GM19025 (cell line): ENCODE measurements around the gene PDGFD.

Experiments used
- ATAC-seq: cut with Tn5 transposase; IDR thresholded peaks from one replicate; pipeline ENCODE4 v1.9.1; 2021; ENCODE audit warnings: mild to moderate bottlenecking, low read depth, moderate library complexity; ENCODE audit not compliant: unreplicated experiment

PDGFD gene

GRCh38 chr11:104011044-104011443 lies 152.9 kb downstream of the PDGFD start:
- no peak for ATAC-seq

GRCh38 chr11:104009744-104010143 lies 154.2 kb downstream of the PDGFD start:
- ATAC-seq, result no peak

GRCh38 chr11:104005234-104005855 lies 158.6 kb downstream of the PDGFD start:
- ATAC-seq, result no peak

DNA sequence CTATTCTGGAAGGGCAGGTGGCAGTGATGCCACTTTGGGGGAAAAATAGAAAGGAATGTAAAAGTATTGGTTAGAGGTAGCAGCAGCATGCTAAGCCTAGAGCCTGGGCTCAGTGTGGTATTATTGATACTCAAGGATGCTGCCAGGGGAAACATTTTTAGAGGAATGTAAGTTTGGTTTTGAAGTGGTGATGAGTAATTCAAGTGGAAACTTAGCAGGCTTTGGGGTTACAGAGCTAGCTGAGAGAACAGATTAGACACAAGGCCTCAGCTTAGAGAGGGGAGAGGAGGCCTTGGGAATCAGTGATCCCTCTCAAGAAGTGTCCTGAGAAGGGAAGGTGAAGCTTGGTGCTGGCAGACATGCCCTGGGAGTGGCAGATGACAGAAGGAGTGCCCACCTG lies 160.5 kb downstream of the PDGFD start:
- ATAC-seq, result no peak

- ATAC-seq, result no peak
Observed at GRCh38 chr11:104001561-104002056, 162.3 kb downstream of the PDGFD start.

- ATAC-seq, result no peak
Observed at GRCh38 chr11:104000798-104001197, 163.1 kb downstream of the PDGFD start.

DNA sequence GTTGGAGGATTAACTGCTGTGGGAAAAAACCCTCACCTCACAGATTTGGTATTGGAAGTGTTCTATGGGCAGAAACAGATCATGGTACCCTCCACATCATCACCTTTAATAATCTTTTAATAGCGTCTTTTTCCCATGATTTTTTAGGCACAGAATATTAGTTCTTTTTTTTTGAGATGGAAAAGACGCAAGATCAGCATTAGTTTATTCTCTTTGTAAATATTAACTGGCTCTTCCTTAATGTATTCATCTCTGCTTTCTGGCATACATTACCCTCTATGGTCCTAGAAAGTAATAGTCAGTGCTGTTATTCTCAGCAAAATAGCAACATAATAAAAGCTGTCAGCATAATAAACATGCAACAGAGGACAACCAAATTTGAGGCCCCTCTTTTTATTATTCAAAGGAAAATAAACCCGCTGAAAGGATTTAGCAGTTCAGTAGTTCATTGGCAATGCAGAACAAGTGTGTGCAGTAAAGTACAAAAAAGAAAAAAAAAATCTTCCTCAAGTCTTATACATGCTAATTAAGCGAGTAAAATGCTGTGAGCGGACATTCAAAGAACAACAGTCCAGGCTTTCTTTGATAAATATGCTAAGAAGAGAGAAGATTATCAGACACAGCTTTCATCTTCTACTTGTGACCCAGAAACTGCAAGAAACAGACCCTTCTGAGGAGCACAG lies 165.0 kb downstream of the PDGFD start:
- no peak for ATAC-seq

GRCh38 chr11:103997082-103997481 lies 166.9 kb downstream of the PDGFD start:
- peak; percentile 64 for ATAC-seq

DNA sequence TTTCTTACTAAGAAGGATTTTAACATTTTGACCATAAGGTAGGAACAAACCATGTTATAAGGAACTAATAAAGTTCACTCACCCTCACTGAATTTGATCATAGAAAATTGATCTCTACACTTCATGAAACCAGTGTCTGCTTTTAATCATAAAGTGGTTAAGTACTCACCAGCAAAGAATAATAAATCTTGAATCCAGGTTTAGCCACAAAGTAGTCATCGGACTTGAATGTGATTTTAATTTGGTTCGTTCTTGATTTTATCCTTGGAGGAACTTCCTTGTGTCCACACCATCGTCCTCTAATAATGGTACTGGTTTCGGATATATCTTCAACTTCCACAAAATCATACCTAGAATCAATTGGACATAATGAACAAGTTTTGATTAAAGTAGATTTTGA lies 168.1 kb downstream of the PDGFD start:
- ATAC-seq, result no peak

GRCh38 chr11:103994518-103994917 lies 169.4 kb downstream of the PDGFD start:
- ATAC-seq, result no peak

- no peak for ATAC-seq
Observed at GRCh38 chr11:103994094-103994493, 169.9 kb downstream of the PDGFD start.

- ATAC-seq, result no peak
Observed at GRCh38 chr11:103993507-103993906, 170.4 kb downstream of the PDGFD start.

DNA sequence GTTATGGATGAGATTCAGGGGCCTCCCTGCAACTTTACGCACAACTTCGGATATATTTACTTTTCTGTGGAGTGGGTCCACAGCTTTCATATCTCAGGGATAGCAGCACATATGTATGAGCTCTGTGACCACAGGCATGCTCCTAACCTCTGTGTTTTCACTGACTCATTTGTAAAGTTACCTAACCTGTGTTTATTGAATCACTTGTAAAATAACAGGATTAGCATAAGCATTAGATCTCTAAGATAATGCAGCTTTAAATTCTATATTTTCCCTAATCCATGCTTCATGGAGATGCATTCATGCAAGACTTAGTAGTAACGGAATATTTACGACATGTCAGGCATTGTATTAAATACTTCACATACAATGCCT lies 175.4 kb downstream of the PDGFD start:
- ATAC-seq, result no peak

GRCh38 chr11:103987629-103988594 lies 176.0 kb downstream of the PDGFD start:
- ATAC-seq, result no peak

GRCh38 chr11:103985041-103985440 lies 178.9 kb downstream of the PDGFD start:
- ATAC-seq, result no peak

DNA sequence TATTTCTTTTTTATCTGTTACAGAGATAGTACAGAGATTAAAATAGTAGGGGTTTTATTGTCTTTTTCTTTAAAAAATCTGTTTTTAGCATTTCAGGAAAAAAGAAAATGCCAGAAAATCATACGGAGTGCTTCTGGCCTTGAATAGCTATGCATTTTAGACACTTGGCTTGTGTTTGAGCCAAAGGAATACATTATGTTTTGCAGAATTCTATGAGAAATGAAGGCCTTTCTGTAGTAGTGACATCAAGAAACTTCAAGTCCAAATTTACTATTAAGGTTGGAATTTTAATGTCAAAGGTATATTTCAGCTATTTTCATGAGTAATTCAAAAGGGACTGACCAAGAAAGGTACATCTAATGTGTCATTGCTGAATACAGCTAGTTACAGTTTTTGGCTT lies 183.8 kb downstream of the PDGFD start:
- ATAC-seq, result no peak

GRCh38 chr11:103978616-103979595 lies 185.0 kb downstream of the PDGFD start:
- ATAC-seq, result no peak

GRCh38 chr11:103972013-103972412 lies 191.9 kb downstream of the PDGFD start:
- ATAC-seq, result no peak

- ATAC-seq, result peak; percentile 92
Observed at GRCh38 chr11:103970701-103971249, 193.2 kb downstream of the PDGFD start.

- no peak for ATAC-seq
Observed at GRCh38 chr11:103968685-103969084, 195.3 kb downstream of the PDGFD start.
